ENCODE data around the gene OR13J1. TPM values are rescaled to one million over a fixed set of nuclear protein-coding genes. Genes with fewer than 3 reads are reported as not detected.

OR13J1 gene
- total and polyA plus RNA-seq, 2 experiments from 2014 or later = 0.15 TPM; not detected in 1

DNA sequence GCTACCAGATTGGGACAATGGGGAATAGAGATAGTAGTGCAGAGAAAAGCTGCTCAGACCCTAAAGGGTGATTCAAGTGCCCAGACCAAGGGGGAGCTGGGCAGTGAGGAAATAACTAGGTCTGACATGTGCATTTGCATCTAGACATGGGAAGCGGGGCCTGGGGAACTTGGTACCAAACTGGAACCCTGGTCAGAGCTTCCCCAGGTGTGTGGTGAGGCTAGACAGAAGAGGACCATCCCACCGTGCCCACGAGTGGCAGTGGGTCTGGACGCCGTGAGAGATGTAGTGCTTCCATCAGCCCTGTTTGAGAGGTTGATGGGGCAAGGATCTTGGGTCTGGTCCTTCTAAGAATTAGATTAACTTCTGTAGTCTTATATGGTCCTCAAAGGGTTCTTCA lies 33.6 kb downstream of the OR13J1 start:
- no peaks in the 10 kb centered on the region for H3K79me2 ChIP-seq (replicated peaks; ENCODE audit: insufficient read depth)
- no peak overlapping the region for H3K4me3 ChIP-seq
- peaks cover 10% of the 10 kb centered on the region for H3K27me3 Mint-ChIP-seq (ENCODE audit: insufficient read depth, low read depth, poor library complexity)
- no peaks in the 10 kb centered on the region; the same call in 1 of the 2 replicates for H4K20me1 ChIP-seq (replicated peaks; ENCODE audit: insufficient read depth)
- H3K4me3 Mint-ChIP-seq = no peak overlapping the region
- no peak overlapping the region for H3K27ac Mint-ChIP-seq
- no peaks in the 10 kb centered on the region; the same call in 2 of the 3 replicates for H3K9me3 Mint-ChIP-seq
- H3K27ac ChIP-seq (ENCODE audit: low read depth) = no peak overlapping the region
- no peak overlapping the region for H3K4me2 ChIP-seq
- H3K9me2 ChIP-seq (ENCODE audit: insufficient read depth) = peaks cover 5% of the 10 kb centered on the region; the same call in 1 of the 2 replicates
- H3K36me3 Mint-ChIP-seq (ENCODE audit: low read depth) = no peaks in the 10 kb centered on the region
- H3K4me1 ChIP-seq (ENCODE audit: insufficient read depth) = no peaks in the 10 kb centered on the region
- ATAC-seq = no peak
- peaks cover 21% of the 10 kb centered on the region for H3K4me1 Mint-ChIP-seq
- H3K36me3 ChIP-seq (ENCODE audit: insufficient read depth) = no peaks in the 10 kb centered on the region
- no peak for DNase-seq (ENCODE audit: low spot score)
- no peaks in the 10 kb centered on the region for H3K27me3 ChIP-seq (ENCODE audit: insufficient read depth)
- no peak overlapping the region for H2AFZ ChIP-seq
- TF ChIP-seq, protein P1, sequence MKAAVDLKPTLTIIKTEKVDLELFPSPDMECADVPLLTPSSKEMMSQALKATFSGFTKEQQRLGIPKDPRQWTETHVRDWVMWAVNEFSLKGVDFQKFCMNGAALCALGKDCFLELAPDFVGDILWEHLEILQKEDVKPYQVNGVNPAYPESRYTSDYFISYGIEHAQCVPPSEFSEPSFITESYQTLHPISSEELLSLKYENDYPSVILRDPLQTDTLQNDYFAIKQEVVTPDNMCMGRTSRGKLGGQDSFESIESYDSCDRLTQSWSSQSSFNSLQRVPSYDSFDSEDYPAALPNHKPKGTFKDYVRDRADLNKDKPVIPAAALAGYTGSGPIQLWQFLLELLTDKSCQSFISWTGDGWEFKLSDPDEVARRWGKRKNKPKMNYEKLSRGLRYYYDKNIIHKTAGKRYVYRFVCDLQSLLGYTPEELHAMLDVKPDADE (IDR thresholded peaks at IDR 0.05) = no peak
- TF ChIP-seq STAT1 (IDR thresholded peaks at IDR 0.05; ENCODE audit: unreplicated experiment) (no peak), EZH2phosphoT487 (IDR thresholded peaks at IDR 0.05; ENCODE audit: unreplicated experiment) (no peak), POLR2AphosphoS5 (IDR thresholded peaks at IDR 0.05; ENCODE audit: low read depth) (no peak), EZH2 (IDR thresholded peaks at IDR 0.05; ENCODE audit: low read depth, unreplicated experiment) (no peak), ZNF114 (CRISPR knock-in tag; IDR thresholded peaks at IDR 0.05) (no peak), CREB1 (CRISPR knock-in tag; IDR thresholded peaks at IDR 0.05; ENCODE audit: low read depth) (no peak), JUNB (IDR thresholded peaks at IDR 0.05; ENCODE audit: unreplicated experiment) (no peak)
- TF ChIP-seq, protein P2, sequence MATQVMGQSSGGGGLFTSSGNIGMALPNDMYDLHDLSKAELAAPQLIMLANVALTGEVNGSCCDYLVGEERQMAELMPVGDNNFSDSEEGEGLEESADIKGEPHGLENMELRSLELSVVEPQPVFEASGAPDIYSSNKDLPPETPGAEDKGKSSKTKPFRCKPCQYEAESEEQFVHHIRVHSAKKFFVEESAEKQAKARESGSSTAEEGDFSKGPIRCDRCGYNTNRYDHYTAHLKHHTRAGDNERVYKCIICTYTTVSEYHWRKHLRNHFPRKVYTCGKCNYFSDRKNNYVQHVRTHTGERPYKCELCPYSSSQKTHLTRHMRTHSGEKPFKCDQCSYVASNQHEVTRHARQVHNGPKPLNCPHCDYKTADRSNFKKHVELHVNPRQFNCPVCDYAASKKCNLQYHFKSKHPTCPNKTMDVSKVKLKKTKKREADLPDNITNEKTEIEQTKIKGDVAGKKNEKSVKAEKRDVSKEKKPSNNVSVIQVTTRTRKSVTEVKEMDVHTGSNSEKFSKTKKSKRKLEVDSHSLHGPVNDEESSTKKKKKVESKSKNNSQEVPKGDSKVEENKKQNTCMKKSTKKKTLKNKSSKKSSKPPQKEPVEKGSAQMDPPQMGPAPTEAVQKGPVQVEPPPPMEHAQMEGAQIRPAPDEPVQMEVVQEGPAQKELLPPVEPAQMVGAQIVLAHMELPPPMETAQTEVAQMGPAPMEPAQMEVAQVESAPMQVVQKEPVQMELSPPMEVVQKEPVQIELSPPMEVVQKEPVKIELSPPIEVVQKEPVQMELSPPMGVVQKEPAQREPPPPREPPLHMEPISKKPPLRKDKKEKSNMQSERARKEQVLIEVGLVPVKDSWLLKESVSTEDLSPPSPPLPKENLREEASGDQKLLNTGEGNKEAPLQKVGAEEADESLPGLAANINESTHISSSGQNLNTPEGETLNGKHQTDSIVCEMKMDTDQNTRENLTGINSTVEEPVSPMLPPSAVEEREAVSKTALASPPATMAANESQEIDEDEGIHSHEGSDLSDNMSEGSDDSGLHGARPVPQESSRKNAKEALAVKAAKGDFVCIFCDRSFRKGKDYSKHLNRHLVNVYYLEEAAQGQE (IDR thresholded peaks at IDR 0.05; ENCODE audit: unreplicated experiment) = no peak
- TF ChIP-seq, protein P3, sequence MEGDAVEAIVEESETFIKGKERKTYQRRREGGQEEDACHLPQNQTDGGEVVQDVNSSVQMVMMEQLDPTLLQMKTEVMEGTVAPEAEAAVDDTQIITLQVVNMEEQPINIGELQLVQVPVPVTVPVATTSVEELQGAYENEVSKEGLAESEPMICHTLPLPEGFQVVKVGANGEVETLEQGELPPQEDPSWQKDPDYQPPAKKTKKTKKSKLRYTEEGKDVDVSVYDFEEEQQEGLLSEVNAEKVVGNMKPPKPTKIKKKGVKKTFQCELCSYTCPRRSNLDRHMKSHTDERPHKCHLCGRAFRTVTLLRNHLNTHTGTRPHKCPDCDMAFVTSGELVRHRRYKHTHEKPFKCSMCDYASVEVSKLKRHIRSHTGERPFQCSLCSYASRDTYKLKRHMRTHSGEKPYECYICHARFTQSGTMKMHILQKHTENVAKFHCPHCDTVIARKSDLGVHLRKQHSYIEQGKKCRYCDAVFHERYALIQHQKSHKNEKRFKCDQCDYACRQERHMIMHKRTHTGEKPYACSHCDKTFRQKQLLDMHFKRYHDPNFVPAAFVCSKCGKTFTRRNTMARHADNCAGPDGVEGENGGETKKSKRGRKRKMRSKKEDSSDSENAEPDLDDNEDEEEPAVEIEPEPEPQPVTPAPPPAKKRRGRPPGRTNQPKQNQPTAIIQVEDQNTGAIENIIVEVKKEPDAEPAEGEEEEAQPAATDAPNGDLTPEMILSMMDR (conservative IDR thresholded peaks at IDR 0.05; ENCODE audit: low read depth in 2 of 2) = no peak
- TF ChIP-seq, protein P4, sequence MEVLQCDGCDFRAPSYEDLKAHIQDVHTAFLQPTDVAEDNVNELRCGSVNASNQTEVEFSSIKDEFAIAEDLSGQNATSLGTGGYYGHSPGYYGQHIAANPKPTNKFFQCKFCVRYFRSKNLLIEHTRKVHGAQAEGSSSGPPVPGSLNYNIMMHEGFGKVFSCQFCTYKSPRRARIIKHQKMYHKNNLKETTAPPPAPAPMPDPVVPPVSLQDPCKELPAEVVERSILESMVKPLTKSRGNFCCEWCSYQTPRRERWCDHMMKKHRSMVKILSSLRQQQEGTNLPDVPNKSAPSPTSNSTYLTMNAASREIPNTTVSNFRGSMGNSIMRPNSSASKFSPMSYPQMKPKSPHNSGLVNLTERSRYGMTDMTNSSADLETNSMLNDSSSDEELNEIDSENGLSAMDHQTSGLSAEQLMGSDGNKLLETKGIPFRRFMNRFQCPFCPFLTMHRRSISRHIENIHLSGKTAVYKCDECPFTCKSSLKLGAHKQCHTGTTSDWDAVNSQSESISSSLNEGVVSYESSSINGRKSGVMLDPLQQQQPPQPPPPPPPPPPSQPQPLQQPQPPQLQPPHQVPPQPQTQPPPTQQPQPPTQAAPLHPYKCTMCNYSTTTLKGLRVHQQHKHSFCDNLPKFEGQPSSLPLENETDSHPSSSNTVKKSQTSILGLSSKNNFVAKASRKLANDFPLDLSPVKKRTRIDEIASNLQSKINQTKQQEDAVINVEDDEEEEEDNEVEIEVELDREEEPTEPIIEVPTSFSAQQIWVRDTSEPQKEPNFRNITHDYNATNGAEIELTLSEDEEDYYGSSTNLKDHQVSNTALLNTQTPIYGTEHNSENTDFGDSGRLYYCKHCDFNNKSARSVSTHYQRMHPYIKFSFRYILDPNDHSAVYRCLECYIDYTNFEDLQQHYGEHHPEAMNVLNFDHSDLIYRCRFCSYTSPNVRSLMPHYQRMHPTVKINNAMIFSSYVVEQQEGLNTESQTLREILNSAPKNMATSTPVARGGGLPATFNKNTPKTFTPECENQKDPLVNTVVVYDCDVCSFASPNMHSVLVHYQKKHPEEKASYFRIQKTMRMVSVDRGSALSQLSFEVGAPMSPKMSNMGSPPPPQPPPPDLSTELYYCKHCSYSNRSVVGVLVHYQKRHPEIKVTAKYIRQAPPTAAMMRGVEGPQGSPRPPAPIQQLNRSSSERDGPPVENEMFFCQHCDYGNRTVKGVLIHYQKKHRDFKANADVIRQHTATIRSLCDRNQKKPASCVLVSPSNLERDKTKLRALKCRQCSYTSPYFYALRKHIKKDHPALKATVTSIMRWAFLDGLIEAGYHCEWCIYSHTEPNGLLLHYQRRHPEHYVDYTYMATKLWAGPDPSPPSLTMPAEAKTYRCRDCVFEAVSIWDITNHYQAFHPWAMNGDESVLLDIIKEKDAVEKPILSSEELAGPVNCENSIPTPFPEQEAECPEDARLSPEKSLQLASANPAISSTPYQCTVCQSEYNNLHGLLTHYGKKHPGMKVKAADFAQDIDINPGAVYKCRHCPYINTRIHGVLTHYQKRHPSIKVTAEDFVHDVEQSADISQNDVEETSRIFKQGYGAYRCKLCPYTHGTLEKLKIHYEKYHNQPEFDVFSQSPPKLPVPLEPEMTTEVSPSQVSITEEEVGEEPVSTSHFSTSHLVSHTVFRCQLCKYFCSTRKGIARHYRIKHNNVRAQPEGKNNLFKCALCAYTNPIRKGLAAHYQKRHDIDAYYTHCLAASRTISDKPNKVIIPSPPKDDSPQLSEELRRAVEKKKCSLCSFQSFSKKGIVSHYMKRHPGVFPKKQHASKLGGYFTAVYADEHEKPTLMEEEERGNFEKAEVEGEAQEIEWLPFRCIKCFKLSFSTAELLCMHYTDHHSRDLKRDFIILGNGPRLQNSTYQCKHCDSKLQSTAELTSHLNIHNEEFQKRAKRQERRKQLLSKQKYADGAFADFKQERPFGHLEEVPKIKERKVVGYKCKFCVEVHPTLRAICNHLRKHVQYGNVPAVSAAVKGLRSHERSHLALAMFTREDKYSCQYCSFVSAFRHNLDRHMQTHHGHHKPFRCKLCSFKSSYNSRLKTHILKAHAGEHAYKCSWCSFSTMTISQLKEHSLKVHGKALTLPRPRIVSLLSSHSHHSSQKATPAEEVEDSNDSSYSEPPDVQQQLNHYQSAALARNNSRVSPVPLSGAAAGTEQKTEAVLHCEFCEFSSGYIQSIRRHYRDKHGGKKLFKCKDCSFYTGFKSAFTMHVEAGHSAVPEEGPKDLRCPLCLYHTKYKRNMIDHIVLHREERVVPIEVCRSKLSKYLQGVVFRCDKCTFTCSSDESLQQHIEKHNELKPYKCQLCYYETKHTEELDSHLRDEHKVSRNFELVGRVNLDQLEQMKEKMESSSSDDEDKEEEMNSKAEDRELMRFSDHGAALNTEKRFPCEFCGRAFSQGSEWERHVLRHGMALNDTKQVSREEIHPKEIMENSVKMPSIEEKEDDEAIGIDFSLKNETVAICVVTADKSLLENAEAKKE (CRISPR knock-in tag; IDR thresholded peaks at IDR 0.05) = no peak
- H3F3A ChIP-seq (replicated peaks; ENCODE audit: low read depth) = no peaks in the 10 kb centered on the region

Data from GM23338 (cell line).